Fibroblast of lung (primary cell): ENCODE measurements around the gene RINL. TPM values are rescaled to one million over a fixed set of nuclear protein-coding genes. Genes with fewer than 3 reads are reported as not detected.

Experiments used
- DNase-seq, 2 donors: peaks; one replicate each; pipeline versions ENCODE4 v3.0.0 to v3.0.0-alpha.2; 2010; ENCODE audit warnings: low read depth in 2 of 2
- H2AFZ ChIP-seq: 2 replicates; pipeline ENCODE4 v1.5.1; 2012; ENCODE audit warnings: low read length, control low read depth, inconsistent platforms
- H3K27ac ChIP-seq: 2 replicates; pipeline ENCODE4 v1.5.1; 2011; ENCODE audit warnings: low read length, control low read depth; ENCODE audit not compliant: insufficient read depth
- H3K27me3 ChIP-seq: 2 replicates; pipeline ENCODE4 v1.5.1; 2011; ENCODE audit warnings: mild to moderate bottlenecking, low read length; ENCODE audit not compliant: control insufficient read depth, insufficient read depth
- H3K36me3 ChIP-seq: 2 replicates; pipeline ENCODE4 v1.5.1; 2011; ENCODE audit warnings: low read length; ENCODE audit not compliant: control insufficient read depth, insufficient read depth
- H3K4me1 ChIP-seq: 2 replicates; pipeline ENCODE4 v1.5.1; 2011; ENCODE audit warnings: low read length; ENCODE audit not compliant: control insufficient read depth, insufficient read depth; ENCODE audit errors: extremely low read depth
- H3K4me2 ChIP-seq: 2 replicates; pipeline ENCODE4 v1.5.1; 2011; ENCODE audit warnings: low read length, control low read depth; ENCODE audit not compliant: insufficient read depth; ENCODE audit errors: extremely low read depth
- H3K4me3 ChIP-seq, 4 experiments: fragments of 200-600 bp in 1 of 4; sonication (generic) in 1 of 4; replicated peaks in 1 of 4; 2 replicates each; pipeline ENCODE4 v1.5.1; 2011 to 2016; ENCODE audit warnings: low read length in 4 of 4, low read depth in 3 of 4, mild to moderate bottlenecking in 3 of 4, control low read depth in 2 of 4, inconsistent platforms in 1 of 4, mixed read lengths in 1 of 4; ENCODE audit not compliant: insufficient read depth in 1 of 4; ENCODE audit errors: control extremely low read depth in 1 of 4
- H3K79me2 ChIP-seq: 2 replicates; pipeline ENCODE4 v1.5.1; 2012; ENCODE audit warnings: mild to moderate bottlenecking, low read length, inconsistent platforms; ENCODE audit not compliant: control insufficient read depth, insufficient read depth
- H3K9ac ChIP-seq: 2 replicates; pipeline ENCODE4 v1.5.1; 2011; ENCODE audit warnings: mild to moderate bottlenecking, low read length, control low read depth; ENCODE audit not compliant: insufficient read depth
- H3K9me3 ChIP-seq: 2 replicates; pipeline ENCODE4 v1.5.1; 2012; ENCODE audit warnings: low read depth, low read length; ENCODE audit not compliant: control insufficient read depth, insufficient read depth
- H4K20me1 ChIP-seq: 2 replicates; pipeline ENCODE4 v1.5.1; 2011; ENCODE audit warnings: low read length; ENCODE audit not compliant: control insufficient read depth, insufficient read depth; ENCODE audit errors: extremely low read depth
- EZH2 ChIP-seq: IDR thresholded peaks from 2 replicates; pipeline ENCODE4 v1.5.1; 2012; ENCODE audit warnings: low read length, control low read depth, mild to moderate bottlenecking; ENCODE audit errors: missing control alignments
- polyA plus RNA-seq, 2 donors: library from polyadenylated mRNA; depleted of rRNA in 1 of 2; stranded (reverse) in 1 of 2; unstranded in 1 of 2; fragments of >200 nt; gene quantifications; 2 replicates each; pipeline ENCODE4 v1.2.1, GENCODE V29; 2011 to 2012; ENCODE audit warnings: missing spikeins in 1 of 2
- total RNA-seq: library from RNA; depleted of rRNA; stranded (reverse); fragments of >200 nt; gene quantifications from 2 replicates; pipeline ENCODE4 v1.2.1, GENCODE V29; 2014
- TF ChIP-seq, protein P1 (sequence below), 2 donors: IDR thresholded peaks in 1 of 2; conservative IDR thresholded peaks in 1 of 2; 1 replicate in 1 of 2; 2 replicates in 1 of 2; pipeline ENCODE4 v1.5.1; 2011 to 2012; ENCODE audit warnings: low read length in 2 of 2, control low read depth in 1 of 2, inconsistent platforms in 1 of 2, low read depth in 1 of 2, mild to moderate bottlenecking in 1 of 2

RINL gene
- total and polyA plus RNA-seq, 2 donors (not counting 1 experiment from before 2014, with no cell fraction given): 0.59 to 3.5 TPM

GRCh38 chr19:38921420-38922274, 43.6 kb upstream of the RINL start:
- Histone ChIP-seq H3K4me1 (no peaks in the 10 kb centered on the region), H2AFZ (no peak overlapping the region), H3K9ac (no peak overlapping the region), H3K9me3 (no peaks in the 10 kb centered on the region), H3K4me3 (no peak overlapping the region), H3K4me2 (no peak overlapping the region), H3K36me3 (peaks cover 2% of the 10 kb centered on the region), H3K27me3 (no peaks in the 10 kb centered on the region), H3K27ac (no peak overlapping the region), H3K79me2 (no peaks in the 10 kb centered on the region), H4K20me1 (no peaks in the 10 kb centered on the region)
- no peak for DNase-seq
- TF ChIP-seq EZH2: no peak
- TF ChIP-seq, protein P1, sequence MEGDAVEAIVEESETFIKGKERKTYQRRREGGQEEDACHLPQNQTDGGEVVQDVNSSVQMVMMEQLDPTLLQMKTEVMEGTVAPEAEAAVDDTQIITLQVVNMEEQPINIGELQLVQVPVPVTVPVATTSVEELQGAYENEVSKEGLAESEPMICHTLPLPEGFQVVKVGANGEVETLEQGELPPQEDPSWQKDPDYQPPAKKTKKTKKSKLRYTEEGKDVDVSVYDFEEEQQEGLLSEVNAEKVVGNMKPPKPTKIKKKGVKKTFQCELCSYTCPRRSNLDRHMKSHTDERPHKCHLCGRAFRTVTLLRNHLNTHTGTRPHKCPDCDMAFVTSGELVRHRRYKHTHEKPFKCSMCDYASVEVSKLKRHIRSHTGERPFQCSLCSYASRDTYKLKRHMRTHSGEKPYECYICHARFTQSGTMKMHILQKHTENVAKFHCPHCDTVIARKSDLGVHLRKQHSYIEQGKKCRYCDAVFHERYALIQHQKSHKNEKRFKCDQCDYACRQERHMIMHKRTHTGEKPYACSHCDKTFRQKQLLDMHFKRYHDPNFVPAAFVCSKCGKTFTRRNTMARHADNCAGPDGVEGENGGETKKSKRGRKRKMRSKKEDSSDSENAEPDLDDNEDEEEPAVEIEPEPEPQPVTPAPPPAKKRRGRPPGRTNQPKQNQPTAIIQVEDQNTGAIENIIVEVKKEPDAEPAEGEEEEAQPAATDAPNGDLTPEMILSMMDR (conservative IDR thresholded peaks at IDR 0.05 in 1 of 2, IDR thresholded peaks at IDR 0.05 in 1 of 2; ENCODE audit: low read depth in 1 of 2, low read length in 2 of 2): no peak

- Histone ChIP-seq H3K27ac (no peak overlapping the region), H3K27me3 (no peaks in the 10 kb centered on the region), H2AFZ (no peak overlapping the region), H4K20me1 (no peaks in the 10 kb centered on the region), H3K4me2 (no peak overlapping the region), H3K4me1 (no peaks in the 10 kb centered on the region), H3K9me3 (no peaks in the 10 kb centered on the region), H3K4me3 (no peak overlapping the region), H3K79me2 (no peaks in the 10 kb centered on the region), H3K9ac (no peak overlapping the region), H3K36me3 (peaks cover 2% of the 10 kb centered on the region)
- DNase-seq: no peak
- TF ChIP-seq, protein P1 (conservative IDR thresholded peaks at IDR 0.05 in 1 of 2, IDR thresholded peaks at IDR 0.05 in 1 of 2; ENCODE audit: low read depth in 1 of 2, low read length in 2 of 2): no peak
- TF ChIP-seq EZH2: no peak
Observed at GRCh38 chr19:38920602-38921419, 42.7 kb upstream of the RINL start.
